ENCODE results near the gene RIMKLB.

- TF ChIP-seq EZH2 (IDR thresholded peaks at IDR 0.05; ENCODE audit: insufficient read depth, poor library complexity, severe bottlenecking) = no peak
- no peak for TF ChIP-seq EZH2phosphoT487 (IDR thresholded peaks at IDR 0.05; ENCODE audit: insufficient read depth, low read depth)
Observed at GRCh38 chr12:8678661-8679111, 19.1 kb upstream of the RIMKLB start.
